Germinal center (tissue), 1 donor: ENCODE data around the gene MAD1L1.
"Not testable (repeated sequence)": the region's sequence is repeated elsewhere in the genome, so short reads cannot be mapped to it uniquely, and the experiment has no call there.

ENCODE experiments used
- DNase-seq: peaks from one replicate; pipeline ENCODE4 v3.0.0; 2012; ENCODE audit warnings: mixed read lengths, low spot score

MAD1L1 gene

GRCh38 chr7:1971946-1972654, 260.6 kb downstream of the MAD1L1 start:
- no peak for DNase-seq

- DNase-seq = no peak
These were observed 261.9 kb downstream of the MAD1L1 start for GRCh38 chr7:1970895-1971294.

GRCh38 chr7:1970285-1970660, 262.5 kb downstream of the MAD1L1 start:
- not testable (repeated sequence) for DNase-seq

GRCh38 chr7:1969459-1970284, 263.1 kb downstream of the MAD1L1 start:
- no peak for DNase-seq

GRCh38 chr7:1968397-1969111, 264.2 kb downstream of the MAD1L1 start:
- no peak for DNase-seq

GRCh38 chr7:1967512-1968396, 265.0 kb downstream of the MAD1L1 start:
- DNase-seq = no peak

GRCh38 chr7:1966631-1967200, 266.0 kb downstream of the MAD1L1 start:
- no peak for DNase-seq

GRCh38 chr7:1965579-1966294, 267.0 kb downstream of the MAD1L1 start:
- DNase-seq = no peak

- DNase-seq = no peak
These were observed 267.7 kb downstream of the MAD1L1 start for GRCh38 chr7:1964913-1965578.

GRCh38 chr7:1964211-1964912, 268.4 kb downstream of the MAD1L1 start:
- DNase-seq = no peak

- DNase-seq = no peak
These were observed 269.2 kb downstream of the MAD1L1 start for GRCh38 chr7:1963575-1963974.

- no peak for DNase-seq
These were observed 271.0 kb downstream of the MAD1L1 start for GRCh38 chr7:1961701-1962276.

GRCh38 chr7:1959305-1959704, 273.4 kb downstream of the MAD1L1 start:
- no peak for DNase-seq

GRCh38 chr7:1957471-1958225, 275.1 kb downstream of the MAD1L1 start:
- DNase-seq = no peak

GRCh38 chr7:1956611-1957470, 275.9 kb downstream of the MAD1L1 start:
- DNase-seq = no peak

- no peak for DNase-seq
These were observed 276.6 kb downstream of the MAD1L1 start for GRCh38 chr7:1956141-1956540.

GRCh38 chr7:1954366-1955004, 278.3 kb downstream of the MAD1L1 start:
- no peak for DNase-seq
